Cardiac muscle cell (in vitro differentiated cells and primary cell): ENCODE data around the gene MAPRE3. TPM values are rescaled to one million over a fixed set of nuclear protein-coding genes. Genes with fewer than 3 reads are reported as not detected.
A peak's percentile ranks its signal among the peaks of the same experiment; 100 is the strongest.

Experiments used
- DNase-seq, 2 donors: peaks; one replicate each; pipeline versions ENCODE4 v3.0.0 to v3.0.0-alpha.2; 2010 to 2017; ENCODE audit warnings: low read depth in 1 of 2, low spot score in 1 of 2
- H3K27ac ChIP-seq: fragments of 200-600 bp; sonication (generic); 2 replicates; pipeline ENCODE4 v1.5.1; 2016
- H3K27me3 ChIP-seq: fragments of 200-600 bp; sonication (generic); 2 replicates; pipeline ENCODE4 v1.6.0; 2016; ENCODE audit warnings: control low read depth
- H3K36me3 ChIP-seq: fragments of 200-600 bp; sonication (generic); 2 replicates; pipeline ENCODE4 v1.5.1; 2016; ENCODE audit warnings: control low read depth
- H3K4me1 ChIP-seq: fragments of 200-600 bp; sonication (generic); 2 replicates; pipeline ENCODE4 v1.8.1; 2017; ENCODE audit warnings: low read depth, mild to moderate bottlenecking, mixed run types
- H3K4me3 ChIP-seq: fragments of 200-600 bp; sonication (generic); 2 replicates; pipeline ENCODE4 v1.5.1; 2016; ENCODE audit warnings: mild to moderate bottlenecking
- H3K9me3 ChIP-seq: fragments of 200-600 bp; sonication (generic); 2 replicates; pipeline ENCODE4 v1.5.1; 2017; ENCODE audit warnings: low read depth, mild to moderate bottlenecking, control low read depth
- CTCF ChIP-seq: IDR thresholded peaks from 2 replicates; pipeline ENCODE4 v1.5.1; 2012; ENCODE audit warnings: low read depth, mild to moderate bottlenecking, low read length
- polyA plus RNA-seq: library from polyadenylated mRNA; unstranded; fragments of >200 nt; fragmentation: Nextera tagmentation; extraction: Ambion mirVana; gene quantifications from 2 replicates; pipeline ENCODE4 v1.2.1, GENCODE V29; 2016
- total RNA-seq: library from RNA; depleted of rRNA; stranded (reverse); fragments of >200 nt; gene quantifications from 2 replicates; pipeline ENCODE4 v1.2.3, GENCODE V29; 2016

Gene MAPRE3
- total and polyA plus RNA-seq, 2 experiments from 2014 or later: 143 to 212 TPM

GRCh38 chr2:26964446-26965130, 5.8 kb upstream of the MAPRE3 start:
- Histone ChIP-seq H3K9me3 (no peaks in the 10 kb centered on the region), H3K4me3 (no peak overlapping the region), H3K27ac (no peak overlapping the region), H3K36me3 (no peaks in the 10 kb centered on the region), H3K27me3 (peaks cover 34% of the 10 kb centered on the region), H3K4me1 (no peaks in the 10 kb centered on the region)
- no peak for DNase-seq
- TF ChIP-seq CTCF: no peak

- Histone ChIP-seq H3K4me1 (peaks cover 13% of the 10 kb centered on the region), H3K27ac (no peak overlapping the region), H3K36me3 (no peaks in the 10 kb centered on the region), H3K27me3 (peaks cover 23% of the 10 kb centered on the region), H3K4me3 (no peak overlapping the region), H3K9me3 (no peaks in the 10 kb centered on the region)
- TF ChIP-seq CTCF: no peak
- DNase-seq: peak in 1 of 2 donors; percentile 47
Measured at GRCh38 chr2:26968001-26968400, 2.4 kb upstream of the MAPRE3 start.

- TF ChIP-seq CTCF: no peak
- peaks cover 22% of the 10 kb centered on the region for H3K4me1 ChIP-seq
- no peak overlapping the region for H3K27ac ChIP-seq
- H3K36me3 ChIP-seq: no peaks in the 10 kb centered on the region
- no peak for DNase-seq
- H3K9me3 ChIP-seq: no peaks in the 10 kb centered on the region
- H3K27me3 ChIP-seq: peaks cover 23% of the 10 kb centered on the region
- no peak overlapping the region for H3K4me3 ChIP-seq
Measured at GRCh38 chr2:26969077-26969844, 1.2 kb upstream of the MAPRE3 start.

- H3K27ac ChIP-seq: peak overlapping the region; percentile 70
Measured at GRCh38 chr2:26970928-26971627, 641 bp downstream of the MAPRE3 start.

More at GRCh38 chr2:26970928-26971627, 641 bp downstream of the MAPRE3 start:
- no peaks in the 10 kb centered on the region for H3K36me3 ChIP-seq
- no peak for TF ChIP-seq CTCF
- H3K27me3 ChIP-seq: peaks cover 23% of the 10 kb centered on the region
- peaks cover 40% of the 10 kb centered on the region for H3K4me1 ChIP-seq
- H3K4me3 ChIP-seq: peak overlapping the region; percentile 91
- peak; percentile 55 to 64 for DNase-seq
- no peaks in the 10 kb centered on the region for H3K9me3 ChIP-seq
